HG03039 (cell line): Measurements from ENCODE around the gene ATP5F1E.
A peak's percentile ranks its signal among the peaks of the same experiment; 100 is the strongest.

Source experiments
- ATAC-seq: cut with Tn5 transposase; IDR thresholded peaks from one replicate; pipeline ENCODE4 v1.9.1; 2021; ENCODE audit warnings: mild to moderate bottlenecking, moderate library complexity; ENCODE audit not compliant: unreplicated experiment

Gene ATP5F1E

GRCh38 chr20:59006864-59007664, 25.1 kb downstream of the ATP5F1E start, which contains the start of gene CTSZ:
TSS of gene CTSZ (minus strand) at chr20:59007254. CDS start at chr20:59007128, 126 bp downstream.
- peak; percentile 32 for ATAC-seq

- no peak for ATAC-seq
These were observed 25.8 kb downstream of the ATP5F1E start for GRCh38 chr20:59006167-59006863.

GRCh38 chr20:59005523-59006166, 26.5 kb downstream of the ATP5F1E start:
- no peak for ATAC-seq

DNA sequence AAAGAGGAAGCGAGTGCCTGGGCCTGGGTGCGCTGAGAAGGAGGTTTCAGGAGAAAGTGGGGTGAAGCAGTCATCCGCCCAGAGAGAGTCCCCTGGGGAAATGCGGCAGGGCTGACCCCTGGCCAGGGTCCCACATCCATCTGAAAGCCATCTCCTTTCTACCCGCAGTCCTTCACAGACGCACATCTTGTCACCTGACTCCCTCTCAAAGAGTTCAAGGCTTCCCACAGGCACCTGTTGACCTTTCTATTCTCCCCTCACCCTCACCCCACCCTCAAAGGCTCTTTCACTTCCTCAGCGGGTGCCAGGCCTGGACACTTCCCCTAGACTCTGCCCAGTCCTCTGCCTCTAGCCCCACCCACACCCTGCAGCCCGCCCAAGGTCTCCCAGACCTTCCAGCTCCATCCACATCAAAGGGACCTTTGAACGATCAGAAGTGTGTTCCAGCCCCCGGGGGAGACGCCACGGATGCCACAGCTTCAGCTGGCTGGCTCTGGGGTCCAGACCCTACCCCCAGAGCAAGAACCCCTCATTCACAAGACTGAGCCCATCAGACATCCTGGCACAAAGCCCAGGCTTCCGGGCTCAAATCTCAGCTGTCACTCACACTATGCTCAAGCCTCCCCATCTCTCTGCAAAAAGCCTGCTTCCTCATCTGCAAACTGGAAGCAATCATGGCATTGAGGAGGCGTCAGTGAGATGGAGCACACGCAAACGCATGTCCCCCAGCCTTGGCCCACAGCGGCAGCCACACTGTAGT, 27.2 kb downstream of the ATP5F1E start:
- ATAC-seq: peak; percentile 39

- no peak for ATAC-seq
These were observed 27.7 kb downstream of the ATP5F1E start for GRCh38 chr20:59004493-59004762.

DNA sequence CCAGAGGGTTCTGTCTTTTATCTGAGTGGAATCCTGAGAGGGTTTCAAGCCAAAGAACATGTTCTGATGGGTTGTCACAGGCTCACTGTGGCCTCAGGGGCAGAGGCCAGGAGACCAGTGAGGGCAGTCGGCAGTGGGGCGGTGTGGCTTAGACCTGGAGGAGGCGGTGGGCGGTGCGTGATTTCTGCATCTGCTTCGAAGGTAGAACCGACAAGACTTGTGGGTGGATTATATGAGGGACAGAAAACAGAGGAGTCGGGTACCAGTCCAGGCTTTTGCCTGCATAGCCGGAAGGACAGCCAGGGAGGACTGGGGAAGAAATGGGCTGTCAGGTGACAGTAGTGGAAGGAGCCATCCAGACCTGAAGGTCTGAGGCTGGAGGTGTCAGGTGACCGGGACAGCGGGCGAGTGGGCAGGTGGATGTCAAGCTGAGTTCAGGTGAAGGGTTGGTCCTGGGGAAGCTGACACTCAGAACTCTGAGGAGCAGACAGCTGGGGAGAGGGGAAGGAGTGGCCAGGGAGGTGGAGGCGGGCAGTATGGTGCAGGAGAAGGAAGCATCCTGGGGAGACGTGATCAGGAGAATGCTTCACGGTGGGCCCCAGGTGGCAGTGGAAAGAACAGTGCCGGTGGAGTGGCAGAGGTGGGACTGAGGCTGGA, 28.2 kb downstream of the ATP5F1E start:
- ATAC-seq: no peak

GRCh38 chr20:59002874-59003399, 29.2 kb downstream of the ATP5F1E start:
- no peak for ATAC-seq

- ATAC-seq: no peak
These were observed 29.7 kb downstream of the ATP5F1E start for GRCh38 chr20:59002388-59002787.

DNA sequence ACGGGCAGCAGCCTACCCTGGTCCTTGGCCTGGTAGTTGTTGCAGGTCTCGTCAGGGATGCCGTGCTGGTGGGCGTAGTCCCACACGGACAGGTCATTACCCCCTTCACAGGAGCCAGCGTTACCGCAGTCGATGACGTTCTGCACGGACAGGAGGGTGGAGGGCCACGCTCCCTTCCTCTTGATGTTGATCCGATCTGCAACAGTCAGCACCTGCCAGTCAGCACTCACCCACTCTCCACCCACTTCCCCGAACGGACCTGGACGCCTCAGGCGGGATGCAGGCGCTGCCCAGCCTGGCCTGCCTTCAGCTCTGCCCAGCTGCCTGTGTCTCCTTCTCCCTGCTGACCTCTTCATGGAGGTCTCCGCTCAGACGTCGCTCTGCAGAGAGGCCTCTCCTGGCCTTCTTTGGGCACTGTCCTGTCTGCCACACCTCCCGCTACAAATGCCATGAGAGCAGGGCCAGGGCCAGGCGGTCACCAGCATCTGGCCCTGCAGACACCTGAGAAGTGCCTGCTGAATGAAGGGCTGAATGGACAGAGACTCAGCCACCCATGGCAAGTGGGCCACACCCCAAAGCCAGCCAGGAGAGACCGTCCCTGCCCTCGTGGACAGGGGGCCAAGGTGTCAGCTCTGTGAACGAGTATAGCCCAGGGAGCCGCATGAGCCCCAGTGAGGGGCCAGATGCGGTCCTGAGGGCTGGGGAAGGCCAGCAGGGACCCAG, 30.5 kb downstream of the ATP5F1E start:
- no peak for ATAC-seq

GRCh38 chr20:59001068-59001448, 31.1 kb downstream of the ATP5F1E start:
- no peak for ATAC-seq

GRCh38 chr20:59000326-59000725, 31.8 kb downstream of the ATP5F1E start:
- no peak for ATAC-seq

DNA sequence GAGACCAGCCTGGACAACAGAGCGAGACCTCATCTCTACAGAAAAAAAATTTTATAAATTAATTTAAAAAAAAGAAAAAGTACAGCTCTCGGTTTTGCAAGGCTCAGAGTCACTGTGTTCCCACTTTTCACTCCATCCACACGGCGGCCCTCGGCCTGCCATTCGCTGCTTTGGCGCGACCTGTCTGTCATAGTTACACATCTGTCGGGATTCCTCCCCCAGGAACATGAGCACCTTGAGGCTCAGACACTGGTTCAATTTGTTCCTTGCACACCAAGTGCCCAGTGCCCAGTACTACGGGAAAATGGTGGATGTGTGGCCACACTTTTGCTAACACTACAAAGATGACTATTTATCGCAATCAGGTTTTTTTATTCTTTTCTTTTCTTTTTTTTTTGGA, 33.5 kb downstream of the ATP5F1E start:
- ATAC-seq: no peak

GRCh38 chr20:58997141-58997770, 34.9 kb downstream of the ATP5F1E start:
- no peak for ATAC-seq

GRCh38 chr20:58996226-58996611, 35.9 kb downstream of the ATP5F1E start:
- no peak for ATAC-seq

DNA sequence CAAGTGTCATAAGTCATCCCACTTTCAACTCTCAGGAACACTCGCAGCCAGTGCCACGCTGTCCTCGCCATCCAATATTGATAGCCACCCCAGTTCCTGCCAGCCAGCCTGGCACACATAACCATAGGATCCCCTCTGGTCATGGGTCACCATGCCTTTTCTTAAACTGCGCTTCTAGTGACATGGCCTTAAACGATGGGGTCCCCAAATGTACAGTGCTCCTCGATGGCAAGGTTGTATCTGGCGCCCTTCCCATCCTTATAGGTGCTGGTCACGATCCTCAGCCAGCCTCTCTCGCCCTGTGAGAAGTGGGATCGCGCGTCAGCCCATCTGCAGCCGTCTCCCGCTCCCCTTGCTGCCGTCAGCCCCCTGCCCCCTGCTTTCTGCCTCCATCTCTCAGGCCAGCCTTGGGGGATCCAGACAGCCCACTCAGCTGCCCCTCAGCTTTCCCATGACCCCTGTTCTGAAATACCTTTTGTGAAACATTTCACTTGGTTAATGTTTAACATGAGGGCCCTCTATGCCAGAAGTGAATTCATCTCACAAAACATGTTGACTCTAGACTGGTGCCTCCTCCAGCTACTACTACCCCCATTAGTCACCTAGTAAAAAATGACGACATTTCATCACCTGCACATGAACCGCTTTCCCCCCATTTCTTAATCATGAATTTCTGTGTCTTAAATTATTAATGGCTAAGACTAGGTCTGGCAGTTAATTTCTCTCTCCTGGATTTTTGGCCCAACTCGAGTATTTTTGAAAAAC, 36.5 kb downstream of the ATP5F1E start:
- ATAC-seq: no peak

DNA sequence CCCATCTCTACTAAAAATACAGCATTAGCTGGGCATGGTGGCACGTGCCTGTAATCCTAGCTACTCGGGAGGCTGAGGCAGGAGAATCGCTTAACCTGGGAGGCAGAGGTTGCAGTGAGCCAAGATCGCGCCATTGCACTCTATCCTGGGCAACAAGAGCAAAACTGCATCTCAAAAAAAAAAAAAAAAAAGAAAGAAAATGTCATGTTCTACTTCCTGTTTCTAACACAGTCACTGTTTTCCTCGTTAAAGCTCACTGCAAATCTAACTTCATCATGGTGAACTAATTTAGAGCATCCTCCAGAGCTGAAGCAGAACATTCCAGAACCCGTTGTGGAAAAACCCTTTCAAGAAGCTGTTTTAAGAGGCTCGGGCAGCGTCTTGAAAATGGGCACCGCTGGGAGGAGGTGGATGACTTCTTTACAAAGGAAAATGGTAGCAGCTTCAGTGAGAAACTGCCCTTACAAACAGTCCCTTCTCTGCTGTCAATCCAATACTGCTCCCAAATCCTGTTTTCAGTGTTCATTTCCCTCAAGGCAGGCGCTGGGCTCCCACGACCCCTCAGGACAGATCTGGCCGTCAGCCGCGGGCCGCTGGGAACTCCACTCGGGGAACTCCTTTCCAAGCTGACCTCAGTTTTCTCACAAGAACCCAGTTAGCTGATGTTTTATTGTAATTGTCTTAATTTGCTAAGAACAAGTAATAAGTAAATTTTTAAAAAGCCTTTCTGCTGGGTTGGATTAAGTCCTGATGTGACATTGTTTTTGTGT, 37.6 kb downstream of the ATP5F1E start:
- ATAC-seq: no peak

GRCh38 chr20:58993332-58994248, 38.5 kb downstream of the ATP5F1E start:
- ATAC-seq: no peak
